ENCODE measurements around the gene ITPRID2. TPM values are rescaled to one million over a fixed set of nuclear protein-coding genes. Genes with fewer than 3 reads are reported as not detected.
"Not testable (repeated sequence)": the region's sequence is repeated elsewhere in the genome, so short reads cannot be mapped to it uniquely, and the experiment has no call there.

The ITPRID2 gene
- total RNA-seq, 2 experiments from 2014 or later, result 53.4 to 63.8 TPM

GRCh38 chr2:181954538-181954883 lies 63.0 kb downstream of the ITPRID2 start:
- no peaks in the 10 kb centered on the region for H3K9me3 Mint-ChIP-seq (ENCODE audit: insufficient read depth)
- H3K4me1 Mint-ChIP-seq (ENCODE audit: low read depth), result peaks cover 12% of the 10 kb centered on the region
- no peaks in the 10 kb centered on the region for H3K36me3 Mint-ChIP-seq (ENCODE audit: low read depth)
- peaks cover 11% of the 10 kb centered on the region for H3K27me3 Mint-ChIP-seq (ENCODE audit: low read depth)
- CTCF ChIA-PET, result interaction anchor here (0.7 to 3.0 kb wide), 16 partner anchors 13 to 383 kb away, joined by 3 to 15 read pairs (median 5); no protein-coding TSS in a partner anchor
- H3K27ac Mint-ChIP-seq, result no peak overlapping the region
- ATAC-seq, result no peak
- peak overlapping the region; percentile 54 for H3K4me3 Mint-ChIP-seq
- no peak for DNase-seq
- POLR2A ChIA-PET, result no interaction called here

GRCh38 chr2:181955010-181955409 lies 63.5 kb downstream of the ITPRID2 start:
- ChIA-PET CTCF (interaction anchor here (0.7 to 3.0 kb wide), 16 partner anchors 13 to 240 kb away, joined by 3 to 15 read pairs (median 5); no protein-coding TSS in a partner anchor), POLR2A (no interaction called here)
- peaks cover 10% of the 10 kb centered on the region for H3K27me3 Mint-ChIP-seq (ENCODE audit: low read depth)
- H3K27ac Mint-ChIP-seq, result no peak overlapping the region
- H3K9me3 Mint-ChIP-seq (ENCODE audit: insufficient read depth), result no peaks in the 10 kb centered on the region
- DNase-seq (no peak), ATAC-seq (no peak)
- no peaks in the 10 kb centered on the region for H3K36me3 Mint-ChIP-seq (ENCODE audit: low read depth)
- no peak overlapping the region for H3K4me3 Mint-ChIP-seq
- peaks cover 12% of the 10 kb centered on the region for H3K4me1 Mint-ChIP-seq (ENCODE audit: low read depth)

GRCh38 chr2:181955866-181956265 lies 64.3 kb downstream of the ITPRID2 start:
- CTCF ChIA-PET, result interaction anchor here (3.0 kb wide), 1 partner anchor 28 kb away, joined by 15 read pairs; no protein-coding TSS in a partner anchor
- ATAC-seq; H3K9me3 Mint-ChIP-seq (ENCODE audit: insufficient read depth); DNase-seq; POLR2A ChIA-PET; H3K27ac Mint-ChIP-seq; H3K4me3 Mint-ChIP-seq; H3K36me3 Mint-ChIP-seq (ENCODE audit: low read depth): not testable (repeated sequence)
- Mint-ChIP-seq H3K4me1 (ENCODE audit: low read depth) (peaks cover 12% of the 10 kb centered on the region), H3K27me3 (ENCODE audit: low read depth) (peaks cover 15% of the 10 kb centered on the region)

- ATAC-seq, result no peak
- H3K9me3 Mint-ChIP-seq (ENCODE audit: insufficient read depth), result no peaks in the 10 kb centered on the region
- peaks cover 7% of the 10 kb centered on the region for H3K27me3 Mint-ChIP-seq (ENCODE audit: low read depth)
- H3K4me3 Mint-ChIP-seq, result no peak overlapping the region
- no peak overlapping the region for H3K27ac Mint-ChIP-seq
- ChIA-PET CTCF (interaction anchor here (0.7 to 1.1 kb wide), 2 partner anchors 8 to 54 kb away, joined by 3 read pairs; no protein-coding TSS in a partner anchor), POLR2A (no interaction called here)
- H3K36me3 Mint-ChIP-seq (ENCODE audit: low read depth), result no peaks in the 10 kb centered on the region
- DNase-seq, result no peak
- peaks cover 12% of the 10 kb centered on the region for H3K4me1 Mint-ChIP-seq (ENCODE audit: low read depth)
Measured at GRCh38 chr2:181957668-181958067, 66.1 kb downstream of the ITPRID2 start.

- DNase-seq, result no peak
- H3K36me3 Mint-ChIP-seq (ENCODE audit: low read depth), result no peaks in the 10 kb centered on the region
- no peaks in the 10 kb centered on the region for H3K9me3 Mint-ChIP-seq (ENCODE audit: insufficient read depth)
- ATAC-seq, result no peak
- no peak overlapping the region for H3K4me3 Mint-ChIP-seq
- H3K4me1 Mint-ChIP-seq (ENCODE audit: low read depth), result peaks cover 8% of the 10 kb centered on the region
- H3K27me3 Mint-ChIP-seq (ENCODE audit: low read depth), result peaks cover 7% of the 10 kb centered on the region
- ChIA-PET CTCF (interaction anchor here (1.1 kb wide), 1 partner anchor 55 kb away, joined by 3 read pairs; no protein-coding TSS in a partner anchor), POLR2A (no interaction called here)
- H3K27ac Mint-ChIP-seq, result no peak overlapping the region
Measured at GRCh38 chr2:181958726-181959125, 67.2 kb downstream of the ITPRID2 start.

GRCh38 chr2:181959508-181959907 lies 68.0 kb downstream of the ITPRID2 start:
- ChIA-PET POLR2A (no interaction called here), CTCF (no interaction called here)
- Mint-ChIP-seq H3K27ac (no peak overlapping the region), H3K4me1 (ENCODE audit: low read depth) (peaks cover 1% of the 10 kb centered on the region), H3K27me3 (ENCODE audit: low read depth) (peaks cover 7% of the 10 kb centered on the region), H3K4me3 (no peak overlapping the region), H3K9me3 (ENCODE audit: insufficient read depth) (no peaks in the 10 kb centered on the region), H3K36me3 (ENCODE audit: low read depth) (no peaks in the 10 kb centered on the region)
- ATAC-seq (no peak), DNase-seq (no peak)

GRCh38 chr2:181961167-181961566 lies 69.6 kb downstream of the ITPRID2 start:
- DNase-seq; POLR2A ChIA-PET; ATAC-seq; H3K27ac Mint-ChIP-seq; H3K4me1 Mint-ChIP-seq (ENCODE audit: low read depth); H3K9me3 Mint-ChIP-seq (ENCODE audit: insufficient read depth); H3K4me3 Mint-ChIP-seq; H3K36me3 Mint-ChIP-seq (ENCODE audit: low read depth): not testable (repeated sequence)
- CTCF ChIA-PET, result interaction anchor here (0.6 to 1.0 kb wide), 2 partner anchors 189 to 219 kb away, joined by 3 read pairs; no protein-coding TSS in a partner anchor
- peaks cover 14% of the 10 kb centered on the region for H3K27me3 Mint-ChIP-seq (ENCODE audit: low read depth)

GRCh38 chr2:181962142-181962541 lies 70.6 kb downstream of the ITPRID2 start:
- DNase-seq (no peak), ATAC-seq (no peak)
- CTCF ChIA-PET, result no interaction called here
- H3K9me3 Mint-ChIP-seq (ENCODE audit: insufficient read depth), result no peaks in the 10 kb centered on the region
- no peaks in the 10 kb centered on the region for H3K36me3 Mint-ChIP-seq (ENCODE audit: low read depth)
- H3K27ac Mint-ChIP-seq, result no peak overlapping the region
- POLR2A ChIA-PET, result no interaction called here
- no peak overlapping the region for H3K4me3 Mint-ChIP-seq
- H3K4me1 Mint-ChIP-seq (ENCODE audit: low read depth), result no peaks in the 10 kb centered on the region
- H3K27me3 Mint-ChIP-seq (ENCODE audit: low read depth), result peaks cover 16% of the 10 kb centered on the region

GRCh38 chr2:181970160-181970794 lies 78.7 kb downstream of the ITPRID2 start:
- H3K9me3 Mint-ChIP-seq (ENCODE audit: insufficient read depth), result no peaks in the 10 kb centered on the region
- no peaks in the 10 kb centered on the region for H3K4me1 Mint-ChIP-seq (ENCODE audit: low read depth)
- no peak overlapping the region for H3K4me3 Mint-ChIP-seq
- CTCF ChIA-PET, result no interaction called here
- no peak for DNase-seq
- H3K27ac Mint-ChIP-seq, result no peak overlapping the region
- peaks cover 11% of the 10 kb centered on the region for H3K27me3 Mint-ChIP-seq (ENCODE audit: low read depth)
- H3K36me3 Mint-ChIP-seq (ENCODE audit: low read depth), result no peaks in the 10 kb centered on the region
- no peak for ATAC-seq
- POLR2A ChIA-PET, result no interaction called here

GRCh38 chr2:181971032-181971431 lies 79.5 kb downstream of the ITPRID2 start:
- Mint-ChIP-seq H3K27me3 (ENCODE audit: low read depth) (peaks cover 7% of the 10 kb centered on the region), H3K9me3 (ENCODE audit: insufficient read depth) (no peaks in the 10 kb centered on the region), H3K36me3 (ENCODE audit: low read depth) (no peaks in the 10 kb centered on the region), H3K27ac (no peak overlapping the region), H3K4me1 (ENCODE audit: low read depth) (no peaks in the 10 kb centered on the region), H3K4me3 (no peak overlapping the region)
- no peak for DNase-seq
- CTCF ChIA-PET, result no interaction called here
- ATAC-seq, result no peak
- POLR2A ChIA-PET, result no interaction called here

GRCh38 chr2:181972431-181973170 lies 81.1 kb downstream of the ITPRID2 start:
- DNase-seq (no peak), ATAC-seq (no peak)
- POLR2A ChIA-PET, result no interaction called here
- H3K4me1 Mint-ChIP-seq (ENCODE audit: low read depth), result no peaks in the 10 kb centered on the region
- peaks cover 4% of the 10 kb centered on the region for H3K27me3 Mint-ChIP-seq (ENCODE audit: low read depth)
- no peaks in the 10 kb centered on the region for H3K36me3 Mint-ChIP-seq (ENCODE audit: low read depth)
- no peaks in the 10 kb centered on the region for H3K9me3 Mint-ChIP-seq (ENCODE audit: insufficient read depth)
- CTCF ChIA-PET, result no interaction called here
- no peak overlapping the region for H3K4me3 Mint-ChIP-seq
- no peak overlapping the region for H3K27ac Mint-ChIP-seq

- no peak overlapping the region for H3K4me3 Mint-ChIP-seq
- POLR2A ChIA-PET, result no interaction called here
- no peaks in the 10 kb centered on the region for H3K36me3 Mint-ChIP-seq (ENCODE audit: low read depth)
- H3K9me3 Mint-ChIP-seq (ENCODE audit: insufficient read depth), result no peaks in the 10 kb centered on the region
- no peak overlapping the region for H3K27ac Mint-ChIP-seq
- no peaks in the 10 kb centered on the region for H3K4me1 Mint-ChIP-seq (ENCODE audit: low read depth)
- ATAC-seq, result no peak
- CTCF ChIA-PET, result no interaction called here
- no peak for DNase-seq
- peaks cover 1% of the 10 kb centered on the region for H3K27me3 Mint-ChIP-seq (ENCODE audit: low read depth)
Measured at GRCh38 chr2:181973171-181973783, 81.7 kb downstream of the ITPRID2 start.
